ENCODE results near the gene SLC12A8.

Gene SLC12A8

DNA sequence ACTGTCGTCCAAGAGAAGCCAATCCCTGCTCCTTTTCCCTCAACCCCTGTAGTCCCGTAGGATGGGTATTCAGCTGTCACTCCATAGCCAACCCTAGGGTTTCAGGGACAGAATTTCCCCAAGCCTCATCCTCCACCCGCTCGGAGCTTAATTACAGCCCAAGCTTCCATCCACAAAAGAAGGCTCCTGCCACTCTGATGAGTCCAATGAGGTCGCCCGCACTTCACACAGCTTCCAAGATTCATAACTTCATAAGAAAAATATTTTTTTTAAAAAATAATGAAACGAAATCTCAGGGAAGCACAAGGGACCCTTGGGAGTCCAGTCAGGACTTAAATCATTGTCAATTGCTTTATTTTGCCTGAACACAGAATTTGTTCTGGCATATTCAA is 75.6 kb downstream of the SLC12A8 start:
- no peak for DNase-seq

- no peak for DNase-seq
Observed at GRCh38 chr3:125136515-125136914, 76.0 kb downstream of the SLC12A8 start.

DNA sequence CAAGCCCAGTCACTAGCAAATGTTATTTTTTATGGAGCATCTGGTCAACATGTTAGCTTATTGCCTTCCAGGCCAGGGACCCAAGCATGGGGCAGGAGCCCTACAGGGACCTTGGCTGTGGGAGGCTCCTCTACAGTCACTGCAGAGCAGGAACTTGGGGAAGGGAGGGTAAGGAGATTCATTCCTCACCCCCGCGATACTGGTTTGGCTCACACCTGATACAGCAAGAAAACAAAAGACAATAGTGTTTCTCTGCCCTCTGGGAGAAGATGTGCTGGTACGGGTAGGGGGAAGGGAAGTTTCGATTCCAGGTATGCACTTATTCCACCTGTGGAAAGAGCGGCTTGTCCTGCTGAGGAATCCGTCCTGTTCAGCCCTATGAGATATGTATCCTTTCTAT is 77.6 kb downstream of the SLC12A8 start:
- DNase-seq: no peak

- no peak for DNase-seq
Observed at GRCh38 chr3:125132815-125133214, 79.7 kb downstream of the SLC12A8 start.

- no peak for DNase-seq
Observed at GRCh38 chr3:125129512-125129997, 83.0 kb downstream of the SLC12A8 start.

- DNase-seq: no peak
Observed at GRCh38 chr3:125128861-125129501, 83.6 kb downstream of the SLC12A8 start.

DNA sequence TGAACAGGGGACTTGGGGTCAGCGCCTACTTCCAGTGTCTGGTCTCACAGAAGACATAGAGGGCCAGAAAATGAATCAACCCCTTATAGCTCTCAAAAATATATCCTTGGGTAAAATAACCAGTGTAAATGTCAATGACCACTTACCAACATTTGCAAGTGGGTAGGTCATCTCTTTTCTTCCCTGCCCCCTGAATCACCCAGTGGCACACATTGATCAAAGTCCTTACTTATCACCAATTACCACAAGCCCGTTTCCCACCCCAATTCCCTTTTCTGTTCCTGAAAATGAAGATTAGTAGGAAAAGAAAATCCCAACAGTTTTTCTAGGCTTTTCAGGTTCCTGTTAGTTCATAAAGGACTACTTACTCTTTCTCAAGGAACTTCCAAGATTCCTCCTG is 86.2 kb downstream of the SLC12A8 start:
- DNase-seq: no peak

DNA sequence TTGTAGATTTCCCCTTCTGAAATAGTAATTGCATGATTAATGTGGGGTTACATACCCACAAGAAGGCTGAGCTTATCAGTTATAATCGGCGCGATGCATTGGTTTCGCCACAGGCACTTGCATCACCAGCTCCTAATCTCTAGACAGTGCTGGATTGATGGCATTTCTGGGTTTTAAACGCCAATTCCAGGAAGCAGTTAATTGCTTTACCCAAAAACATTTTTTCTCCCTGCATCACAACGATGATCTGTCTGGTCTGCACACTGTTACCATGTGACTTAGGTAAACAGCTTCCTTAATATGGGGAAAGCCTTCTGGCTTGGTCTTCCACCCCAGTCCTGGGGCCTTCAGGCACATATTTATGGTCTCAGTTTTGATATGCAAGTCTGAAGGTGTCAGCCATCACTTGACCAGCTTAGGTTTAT is 86.7 kb downstream of the SLC12A8 start:
- DNase-seq: no peak

DNA sequence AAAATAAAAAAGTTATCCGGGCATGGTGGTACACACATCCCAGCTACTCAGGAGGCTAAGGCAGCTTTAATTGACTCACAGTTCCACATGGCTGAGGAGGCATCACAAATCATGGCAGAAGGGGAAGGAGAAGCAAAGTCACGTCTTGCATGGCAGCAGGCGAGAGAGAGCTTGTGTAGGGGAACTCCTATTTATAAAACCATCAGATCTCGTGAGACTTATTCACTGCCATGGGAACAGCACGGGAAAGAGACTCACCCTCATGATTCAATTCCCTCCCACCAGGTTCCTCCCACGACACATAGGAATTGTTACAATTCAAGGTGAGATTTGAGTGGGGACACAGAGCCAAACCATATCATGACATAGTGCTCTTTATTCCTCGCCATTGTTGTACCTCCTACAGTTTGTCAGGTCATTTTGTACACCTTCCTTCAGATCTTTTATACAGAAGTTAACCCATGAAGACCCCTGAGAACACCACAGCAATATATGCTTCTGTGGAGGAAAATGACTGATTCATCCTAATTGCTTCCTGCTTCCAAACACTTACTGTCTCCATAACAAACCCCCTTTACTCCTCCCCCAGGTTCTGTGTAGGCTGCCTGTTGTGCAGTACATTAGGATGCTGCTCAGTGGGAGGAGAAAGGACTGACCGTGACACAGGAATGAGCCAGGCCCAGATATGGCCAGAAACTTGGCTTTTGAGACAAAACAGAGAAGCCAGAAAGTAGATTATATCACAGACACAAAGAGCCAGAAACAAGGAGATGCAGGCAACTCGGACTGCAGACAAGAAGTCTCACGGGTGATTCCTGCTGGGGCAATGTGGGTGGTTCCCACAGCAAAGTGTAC is 88.9 kb downstream of the SLC12A8 start:
- no peak for DNase-seq

GRCh38 chr3:125121246-125122010 is 91.1 kb downstream of the SLC12A8 start:
- DNase-seq: no peak

- no peak for DNase-seq
Observed at GRCh38 chr3:125120379-125121122, 92.0 kb downstream of the SLC12A8 start.

GRCh38 chr3:125119752-125120378 is 92.7 kb downstream of the SLC12A8 start:
- DNase-seq: no peak

- DNase-seq: no peak
Observed at GRCh38 chr3:125118600-125118999, 93.9 kb downstream of the SLC12A8 start.

GRCh38 chr3:125117631-125118191 is 94.8 kb downstream of the SLC12A8 start:
- DNase-seq: no peak

DNA sequence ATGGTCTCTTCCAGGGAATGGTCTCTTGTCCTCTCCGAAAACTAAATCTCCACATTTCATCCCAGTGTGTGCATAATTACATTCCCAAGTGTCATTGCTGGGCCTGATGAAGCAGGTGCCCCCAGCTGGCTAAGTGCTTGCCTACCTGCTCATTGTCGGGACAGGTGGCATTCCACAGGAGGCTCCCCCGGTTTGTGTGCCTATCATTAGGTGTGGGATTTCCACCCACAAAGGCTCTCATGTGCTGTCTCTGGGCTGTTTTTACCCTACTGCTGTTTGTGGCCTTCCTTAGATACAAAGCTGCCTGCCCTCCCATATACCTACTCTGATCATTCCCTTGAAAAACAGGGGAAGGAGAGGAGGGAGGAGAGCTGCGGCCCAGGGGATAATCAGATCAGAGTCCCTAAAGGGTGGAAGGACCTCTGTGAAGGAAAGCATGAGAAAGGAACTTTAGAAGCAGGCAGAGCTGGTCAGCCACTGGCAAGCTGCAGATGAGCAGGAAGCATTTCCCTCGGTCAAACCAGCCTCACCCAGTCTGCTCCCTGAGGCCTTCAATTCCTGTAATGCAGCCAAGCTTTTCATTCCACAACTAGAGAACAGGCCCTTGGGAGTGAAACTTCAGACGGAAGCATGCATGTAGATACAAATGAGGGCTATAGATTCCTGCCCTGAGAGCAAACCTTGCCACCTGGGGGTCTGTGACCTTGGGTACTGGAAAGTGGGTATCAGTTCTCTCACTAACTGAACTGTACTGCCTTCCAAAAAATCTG is 96.1 kb downstream of the SLC12A8 start:
- DNase-seq: no peak

DNA sequence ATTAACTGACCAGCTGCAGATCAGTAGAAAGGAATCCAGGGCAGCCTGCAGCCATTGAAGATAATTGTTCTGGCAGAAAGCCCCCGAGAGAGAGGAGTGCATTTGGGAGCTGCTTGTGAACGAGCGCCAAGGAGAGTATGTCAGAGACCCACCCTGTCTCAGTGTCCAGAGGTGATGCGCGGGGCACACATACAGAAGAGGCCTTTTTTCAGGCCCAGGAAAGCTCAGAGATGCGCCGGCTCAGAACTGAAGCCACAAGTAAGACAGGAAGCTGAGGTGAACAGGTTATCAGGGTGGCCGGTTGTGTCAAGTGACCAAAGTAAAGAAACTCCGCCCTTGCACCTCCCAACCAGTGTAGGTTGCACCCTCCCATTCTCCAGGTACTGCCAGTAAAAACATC is 96.9 kb downstream of the SLC12A8 start:
- DNase-seq: no peak

GRCh38 chr3:125112981-125113380 is 99.6 kb downstream of the SLC12A8 start:
- DNase-seq: no peak

GRCh38 chr3:125110876-125111480 is 101.6 kb downstream of the SLC12A8 start:
- no peak for DNase-seq

GRCh38 chr3:125110016-125110875 is 102.3 kb downstream of the SLC12A8 start:
- no peak for DNase-seq

DNA sequence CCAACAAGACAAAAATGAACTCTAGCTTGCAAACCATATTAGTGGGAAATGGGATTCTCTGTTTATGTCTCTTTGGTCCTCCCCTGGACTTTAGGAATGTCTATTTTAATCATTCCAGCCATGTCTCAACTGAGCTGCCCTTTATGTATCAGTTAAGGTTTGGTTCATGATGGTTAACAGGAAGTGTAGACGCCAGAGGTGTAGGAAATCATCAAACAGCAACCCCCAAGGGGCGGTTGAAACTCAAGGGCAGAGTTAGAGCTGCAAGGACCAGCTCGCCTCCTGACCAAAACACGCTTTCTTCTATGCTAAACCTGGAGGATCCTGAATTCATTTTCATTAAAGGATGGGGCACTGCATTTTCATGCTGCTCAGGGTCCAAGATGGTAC is 103.0 kb downstream of the SLC12A8 start:
- no peak for DNase-seq
